ENCODE data around the gene ERC2.

ERC2 gene

GRCh38 chr3:55570271-55570711 is 898.0 kb downstream of the ERC2 start:
- no peak for TF ChIP-seq POLR2AphosphoS5 (IDR thresholded peaks at IDR 0.05; ENCODE audit: low read depth, low read length)
- TF ChIP-seq TAF1 (IDR thresholded peaks at IDR 0.05; ENCODE audit: borderline replicate concordance, low read depth, low read length) = no peak
- TF ChIP-seq POLR2A (IDR thresholded peaks at IDR 0.05; ENCODE audit: low read depth, low read length) = no peak
- no peak for DNase-seq (ENCODE audit: insufficient read length)
- FAIRE-seq = no peak

DNA sequence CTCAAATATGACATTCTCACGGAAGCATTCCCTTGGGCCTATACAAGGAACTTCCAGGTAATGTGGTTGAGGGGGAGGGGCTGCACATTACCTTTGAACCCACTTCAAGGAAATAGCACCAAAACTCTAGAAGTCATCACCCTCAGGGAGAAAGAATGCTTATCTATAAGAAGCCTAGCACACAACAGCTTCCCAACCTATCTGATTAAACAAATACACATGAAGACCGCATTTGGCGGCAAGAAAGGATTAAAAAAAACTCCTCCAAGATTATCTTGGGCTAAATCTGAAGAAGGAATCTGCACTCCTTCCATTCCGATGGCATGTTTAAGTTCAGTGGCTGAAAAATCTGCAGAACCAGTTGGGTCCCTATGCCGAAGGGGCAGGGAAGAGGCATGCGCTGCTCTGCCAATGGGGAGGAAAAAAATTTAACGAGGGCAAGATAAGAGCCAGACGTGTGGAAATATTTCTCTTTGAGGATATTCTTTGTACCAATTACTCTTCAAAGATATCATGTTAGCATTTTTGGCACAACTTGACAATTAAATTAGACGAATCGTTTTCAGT is 899.2 kb downstream of the ERC2 start:
- no peak for TF ChIP-seq TAF1 (IDR thresholded peaks at IDR 0.05; ENCODE audit: borderline replicate concordance, low read depth, low read length)
- TF ChIP-seq POLR2AphosphoS5 (IDR thresholded peaks at IDR 0.05; ENCODE audit: low read depth, low read length) = no peak
- TF ChIP-seq POLR2A (IDR thresholded peaks at IDR 0.05; ENCODE audit: low read depth, low read length) = no peak
- FAIRE-seq = no peak

GRCh38 chr3:55567615-55568014 is 900.7 kb downstream of the ERC2 start:
- FAIRE-seq (no peak), DNase-seq (ENCODE audit: insufficient read length) (no peak)

More for the DNA sequence above, 899.2 kb downstream of the ERC2 start:
- no peak for DNase-seq (ENCODE audit: insufficient read length)

DNA sequence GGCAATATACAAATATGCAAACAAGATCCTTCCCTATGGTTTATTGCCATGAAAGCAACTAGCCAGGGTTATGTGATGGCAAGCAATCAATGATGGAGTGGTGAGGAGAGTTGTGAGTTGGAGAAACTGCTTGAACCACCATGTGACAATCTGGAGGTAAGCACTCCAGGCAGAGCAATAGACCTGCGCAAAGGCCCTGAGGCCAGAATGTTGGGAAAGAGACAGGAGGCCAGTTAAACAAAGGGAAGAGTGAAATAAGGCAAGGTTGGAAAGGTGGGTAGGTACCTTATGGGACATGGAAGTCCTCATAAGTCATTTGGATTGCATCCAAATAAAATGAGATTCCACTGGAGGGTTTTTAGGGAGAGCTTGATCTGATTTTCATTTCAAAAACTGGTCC is 901.1 kb downstream of the ERC2 start:
- FAIRE-seq (no peak), DNase-seq (ENCODE audit: insufficient read length) (no peak)
- TF ChIP-seq POLR2AphosphoS5 (IDR thresholded peaks at IDR 0.05; ENCODE audit: low read depth, low read length) (no peak), POLR2A (IDR thresholded peaks at IDR 0.05; ENCODE audit: low read depth, low read length) (no peak), TAF1 (IDR thresholded peaks at IDR 0.05; ENCODE audit: borderline replicate concordance, low read depth, low read length) (no peak)

More at GRCh38 chr3:55567615-55568014, 900.7 kb downstream of the ERC2 start:
- TF ChIP-seq TAF1 (IDR thresholded peaks at IDR 0.05; ENCODE audit: borderline replicate concordance, low read depth, low read length) (no peak), POLR2A (IDR thresholded peaks at IDR 0.05; ENCODE audit: low read depth, low read length) (no peak), POLR2AphosphoS5 (IDR thresholded peaks at IDR 0.05; ENCODE audit: low read depth, low read length) (no peak)

DNA sequence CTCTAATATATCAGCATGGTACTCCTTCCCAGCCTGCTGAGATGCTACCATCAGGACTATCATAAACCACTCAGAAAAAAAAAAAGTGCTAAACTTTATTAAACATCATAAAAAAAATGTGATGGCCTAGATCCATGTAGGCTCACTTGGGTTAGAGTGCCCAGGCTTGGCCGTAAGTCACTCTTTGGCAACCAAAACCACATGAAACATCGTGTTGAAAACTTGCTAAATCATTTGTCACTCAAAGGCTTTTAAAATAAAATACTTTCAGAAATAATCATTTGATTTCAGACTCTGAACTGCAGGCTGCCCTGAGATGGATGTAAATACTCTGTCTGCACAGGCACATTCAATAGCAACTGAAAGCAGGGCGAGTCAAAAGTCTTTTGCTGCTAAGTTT is 902.7 kb downstream of the ERC2 start:
- DNase-seq (ENCODE audit: insufficient read length) (no peak), FAIRE-seq (no peak)
- TF ChIP-seq POLR2A (IDR thresholded peaks at IDR 0.05; ENCODE audit: low read depth, low read length) (no peak), POLR2AphosphoS5 (IDR thresholded peaks at IDR 0.05; ENCODE audit: low read depth, low read length) (no peak), TAF1 (IDR thresholded peaks at IDR 0.05; ENCODE audit: borderline replicate concordance, low read depth, low read length) (no peak)

DNA sequence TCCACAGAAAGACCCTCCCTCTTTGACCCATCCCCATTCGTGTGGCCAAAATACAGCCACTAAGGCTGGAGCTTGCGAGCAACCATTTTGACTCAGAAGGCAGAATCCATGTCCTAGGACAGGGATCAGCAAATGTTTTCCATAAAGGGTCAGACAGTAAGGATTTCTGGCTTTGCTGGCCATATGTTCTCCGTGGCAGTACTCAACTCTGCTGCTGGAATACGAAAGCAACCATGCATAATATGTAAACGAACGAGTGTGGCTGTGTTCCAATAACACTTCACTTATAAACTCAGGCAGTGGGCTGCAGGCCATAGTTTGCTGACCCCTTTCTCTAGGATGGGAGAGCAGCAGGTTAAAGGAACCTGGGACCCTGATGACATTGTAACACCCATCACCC is 903.5 kb downstream of the ERC2 start:
- TF ChIP-seq TAF1 (IDR thresholded peaks at IDR 0.05; ENCODE audit: borderline replicate concordance, low read depth, low read length) (no peak), POLR2AphosphoS5 (IDR thresholded peaks at IDR 0.05; ENCODE audit: low read depth, low read length) (no peak), POLR2A (IDR thresholded peaks at IDR 0.05; ENCODE audit: low read depth, low read length) (no peak)
- DNase-seq (ENCODE audit: insufficient read length) (no peak), FAIRE-seq (no peak)

GRCh38 chr3:55562700-55563099 is 905.6 kb downstream of the ERC2 start:
- TF ChIP-seq POLR2A (IDR thresholded peaks at IDR 0.05; ENCODE audit: low read depth, low read length) (no peak), POLR2AphosphoS5 (IDR thresholded peaks at IDR 0.05; ENCODE audit: low read depth, low read length) (no peak), TAF1 (IDR thresholded peaks at IDR 0.05; ENCODE audit: borderline replicate concordance, low read depth, low read length) (no peak)
- FAIRE-seq (no peak), DNase-seq (ENCODE audit: insufficient read length) (no peak)

- no peak for TF ChIP-seq TAF1 (IDR thresholded peaks at IDR 0.05; ENCODE audit: borderline replicate concordance, low read depth, low read length)
- no peak for TF ChIP-seq POLR2A (IDR thresholded peaks at IDR 0.05; ENCODE audit: low read depth, low read length)
- no peak for TF ChIP-seq POLR2AphosphoS5 (IDR thresholded peaks at IDR 0.05; ENCODE audit: low read depth, low read length)
- DNase-seq (ENCODE audit: insufficient read length) (no peak), FAIRE-seq (no peak)
Measured at GRCh38 chr3:55559500-55560423, 908.5 kb downstream of the ERC2 start.

DNA sequence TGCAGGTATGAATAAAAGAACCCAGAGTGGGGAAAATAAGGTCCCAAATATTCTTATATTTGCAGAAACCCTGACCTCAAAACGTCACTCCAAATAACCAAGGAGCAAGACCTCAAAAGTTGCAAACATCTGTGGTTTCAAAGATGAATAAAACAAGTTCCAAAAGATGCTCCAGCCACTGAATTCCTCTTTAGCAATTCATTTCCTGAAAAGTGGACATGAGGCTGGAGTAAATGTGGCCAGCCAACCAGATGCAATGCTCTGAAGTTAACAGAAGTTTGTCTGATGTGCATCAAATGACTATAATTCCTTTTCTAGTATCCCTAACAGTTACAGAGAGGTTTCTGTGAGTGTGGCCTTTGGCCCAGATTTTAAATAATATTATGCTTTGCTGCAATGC is 910.0 kb downstream of the ERC2 start:
- FAIRE-seq (no peak), DNase-seq (ENCODE audit: insufficient read length) (no peak)
- no peak for TF ChIP-seq POLR2AphosphoS5 (IDR thresholded peaks at IDR 0.05; ENCODE audit: low read depth, low read length)
- no peak for TF ChIP-seq POLR2A (IDR thresholded peaks at IDR 0.05; ENCODE audit: low read depth, low read length)
- no peak for TF ChIP-seq TAF1 (IDR thresholded peaks at IDR 0.05; ENCODE audit: borderline replicate concordance, low read depth, low read length)

- FAIRE-seq (no peak), DNase-seq (ENCODE audit: insufficient read length) (no peak)
- TF ChIP-seq POLR2AphosphoS5 (IDR thresholded peaks at IDR 0.05; ENCODE audit: low read depth, low read length) (no peak), POLR2A (IDR thresholded peaks at IDR 0.05; ENCODE audit: low read depth, low read length) (no peak), TAF1 (IDR thresholded peaks at IDR 0.05; ENCODE audit: borderline replicate concordance, low read depth, low read length) (no peak)
Measured at GRCh38 chr3:55557549-55557948, 910.7 kb downstream of the ERC2 start.

- no peak for DNase-seq (ENCODE audit: insufficient read length)
Measured at GRCh38 chr3:55556619-55557537, 911.4 kb downstream of the ERC2 start.

More at GRCh38 chr3:55556619-55557537, 911.4 kb downstream of the ERC2 start:
- no peak for FAIRE-seq
- TF ChIP-seq POLR2AphosphoS5 (IDR thresholded peaks at IDR 0.05; ENCODE audit: low read depth, low read length) = no peak
- TF ChIP-seq POLR2A (IDR thresholded peaks at IDR 0.05; ENCODE audit: low read depth, low read length) = no peak
- no peak for TF ChIP-seq TAF1 (IDR thresholded peaks at IDR 0.05; ENCODE audit: borderline replicate concordance, low read depth, low read length)

Measured in GM12892 (cell line).